Sigmoid colon (tissue), 7 donors: ENCODE results near the gene ALG10. TPM values are rescaled to one million over a fixed set of nuclear protein-coding genes. Genes with fewer than 3 reads are reported as not detected.
"Not testable (repeated sequence)": the region's sequence is repeated elsewhere in the genome, so short reads cannot be mapped to it uniquely, and the experiment has no call there.

ENCODE experiments used
- DNase-seq: peaks from one replicate; pipeline ENCODE4 v3.0.0-alpha.2; 2019
- H3K27ac ChIP-seq, 4 donors: fragments of 200-600 bp; sonication (generic); one replicate each; pipeline ENCODE4 v1.5.1; 2016 to 2019; ENCODE audit warnings: mild to moderate bottlenecking in 1 of 4
- H3K27me3 ChIP-seq, 3 donors: fragments of 200-600 bp; sonication (generic); one replicate each; pipeline ENCODE4 v1.5.1; 2019; ENCODE audit warnings: mild to moderate bottlenecking in 1 of 3
- H3K36me3 ChIP-seq, 4 donors: fragments of 200-600 bp; sonication (generic); one replicate each; pipeline ENCODE4 v1.5.1; 2016 to 2019
- H3K4me1 ChIP-seq, 4 donors: fragments of 200-600 bp; sonication (generic); one replicate each; pipeline ENCODE4 v1.5.1; 2017 to 2019
- H3K4me3 ChIP-seq, 4 donors: fragments of 200-600 bp; sonication (generic); one replicate each; pipeline ENCODE4 v1.5.1; 2017 to 2019; ENCODE audit warnings: mild to moderate bottlenecking in 2 of 4, moderate library complexity in 1 of 4
- H3K9me3 ChIP-seq, 4 donors: fragments of 200-600 bp in 3 of 4; sonication (generic) in 3 of 4; one replicate each; pipeline versions ENCODE4 v1.5.1 to v1.6.1; 2013 to 2019
- EP300 ChIP-seq, 4 donors: sonication (generic); formaldehyde crosslinking; IDR thresholded peaks; one replicate each; pipeline ENCODE4 v1.6.1; 2017; ENCODE audit warnings: antibody characterized with exemption in 4 of 4
- POLR2A ChIP-seq, 2 donors: fragments of 450-650 bp; IDR thresholded peaks; one replicate each; pipeline ENCODE4 v1.6.1; 2016; ENCODE audit warnings: antibody characterized with exemption in 2 of 2, mild to moderate bottlenecking in 2 of 2, moderate library complexity in 2 of 2
- POLR2AphosphoS5 ChIP-seq, 4 donors: sonication (generic); formaldehyde crosslinking; IDR thresholded peaks; one replicate each; pipeline ENCODE4 v1.6.1; 2017; ENCODE audit warnings: antibody characterized with exemption in 4 of 4
- WGBS, 2 donors: extraction: QIAGEN DNeasy Blood & Tissue Kit; methylation state at CpG; one replicate each; pipeline ENCODE4 v1.1.7; 2013; 5-methylcytosine and 5-hydroxymethylcytosine counted together
- intact Hi-C: fragments of 100-400 bp; cut with DNase I; formaldehyde crosslinking; loops from one replicate; pipeline ENCODE4 v1.15.1; 2023
- polyA plus RNA-seq, 3 donors: library from polyadenylated mRNA; stranded (reverse); fragments of 200-250 nt; gene quantifications; one replicate each; pipeline ENCODE4 v1.2.3, GENCODE V29; 2013
- total RNA-seq, 4 donors: library from RNA; depleted of rRNA; stranded (reverse); fragments of >200 nt; gene quantifications; one replicate each; pipeline ENCODE4 v1.1.0, GENCODE V29; 2016
- TF ChIP-seq, protein P1 (sequence below), 4 experiments: fragments of 450-650 bp in 3 of 4; fragments of 200-600 bp in 1 of 4; IDR thresholded peaks; one replicate each; pipeline ENCODE4 v1.5.1; 2016 to 2019; ENCODE audit warnings: antibody characterized with exemption in 4 of 4, mild to moderate bottlenecking in 3 of 4, moderate library complexity in 2 of 4
- donor health status: healthy with polysubstance abuse.
- donor health status: Bipolar disorder and iron deficiency.
- donor health status: healthy.

The ALG10 gene, protein sequence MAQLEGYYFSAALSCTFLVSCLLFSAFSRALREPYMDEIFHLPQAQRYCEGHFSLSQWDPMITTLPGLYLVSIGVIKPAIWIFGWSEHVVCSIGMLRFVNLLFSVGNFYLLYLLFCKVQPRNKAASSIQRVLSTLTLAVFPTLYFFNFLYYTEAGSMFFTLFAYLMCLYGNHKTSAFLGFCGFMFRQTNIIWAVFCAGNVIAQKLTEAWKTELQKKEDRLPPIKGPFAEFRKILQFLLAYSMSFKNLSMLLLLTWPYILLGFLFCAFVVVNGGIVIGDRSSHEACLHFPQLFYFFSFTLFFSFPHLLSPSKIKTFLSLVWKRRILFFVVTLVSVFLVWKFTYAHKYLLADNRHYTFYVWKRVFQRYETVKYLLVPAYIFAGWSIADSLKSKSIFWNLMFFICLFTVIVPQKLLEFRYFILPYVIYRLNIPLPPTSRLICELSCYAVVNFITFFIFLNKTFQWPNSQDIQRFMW
- total RNA-seq (1 to 10 TPM; 3.7 to 7.9 (median 6.2) TPM), polyA plus RNA-seq (1 to 10 TPM in 2 of 3 donors, not detected in 1; 1.6 to 3.1 TPM)

DNA sequence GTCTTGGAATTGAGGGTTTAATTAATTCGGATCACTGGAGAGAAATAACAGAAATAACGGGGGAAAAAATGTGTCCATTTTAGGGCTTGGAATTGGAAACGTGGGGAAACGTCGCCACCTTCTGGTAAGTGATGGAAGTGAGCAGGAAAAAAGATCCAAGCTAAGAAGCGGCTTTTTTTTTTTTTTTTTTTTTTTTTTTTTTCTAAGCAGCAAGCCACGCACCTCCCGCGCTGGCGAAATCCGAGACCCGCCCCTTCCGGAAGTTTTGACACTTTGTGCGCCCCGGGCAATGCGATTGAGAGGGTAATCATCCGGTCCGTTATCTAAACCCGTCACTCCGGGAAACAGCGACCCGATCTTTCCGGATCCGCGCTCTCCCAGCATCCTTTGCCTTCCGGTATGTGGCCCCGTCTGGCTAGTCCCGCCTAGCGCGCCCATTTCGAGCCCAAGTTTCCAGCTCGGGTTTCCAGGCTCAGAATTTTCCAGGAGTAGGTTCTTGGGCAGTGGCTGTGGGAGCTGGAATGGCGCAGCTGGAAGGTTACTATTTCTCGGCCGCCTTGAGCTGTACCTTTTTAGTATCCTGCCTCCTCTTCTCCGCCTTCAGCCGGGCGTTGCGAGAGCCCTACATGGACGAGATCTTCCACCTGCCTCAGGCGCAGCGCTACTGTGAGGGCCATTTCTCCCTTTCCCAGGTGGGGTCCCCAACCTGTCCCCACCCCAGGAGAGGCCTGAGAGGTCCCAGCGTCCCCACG, at the start of gene ALG10:
ALG10 (plus strand) TSS at position 418 of the 752 bp plus-strand sequence; CDS start at position 522, 104 bp downstream.
- Histone ChIP-seq H3K27me3 (no peaks in the 10 kb centered on the region), H3K9me3 (no peaks in the 10 kb centered on the region), H3K4me1 (peaks cover 0 to 18% (median 11%) of the 10 kb centered on the region in 4 donors), H3K4me3 (peak within 1 kb of the TSS; percentile 46 to 69 (median 66)), H3K27ac (peak within 1 kb of the TSS; percentile 82 to 88 (median 87)), H3K36me3 (peaks cover 0 to 15% (median 2%) of the 10 kb centered on the region in 4 donors)
- DNase-seq: peak; percentile 98
- WGBS, 2 donors: 0% methylated on average over 44 of the region's 44 CpGs
- intact Hi-C loops: loop anchor here (1.0 kb wide), 2 partner anchors 1266 to 1343 kb away; partner anchors contain the start of gene DNM1L
- TF ChIP-seq, protein P1, sequence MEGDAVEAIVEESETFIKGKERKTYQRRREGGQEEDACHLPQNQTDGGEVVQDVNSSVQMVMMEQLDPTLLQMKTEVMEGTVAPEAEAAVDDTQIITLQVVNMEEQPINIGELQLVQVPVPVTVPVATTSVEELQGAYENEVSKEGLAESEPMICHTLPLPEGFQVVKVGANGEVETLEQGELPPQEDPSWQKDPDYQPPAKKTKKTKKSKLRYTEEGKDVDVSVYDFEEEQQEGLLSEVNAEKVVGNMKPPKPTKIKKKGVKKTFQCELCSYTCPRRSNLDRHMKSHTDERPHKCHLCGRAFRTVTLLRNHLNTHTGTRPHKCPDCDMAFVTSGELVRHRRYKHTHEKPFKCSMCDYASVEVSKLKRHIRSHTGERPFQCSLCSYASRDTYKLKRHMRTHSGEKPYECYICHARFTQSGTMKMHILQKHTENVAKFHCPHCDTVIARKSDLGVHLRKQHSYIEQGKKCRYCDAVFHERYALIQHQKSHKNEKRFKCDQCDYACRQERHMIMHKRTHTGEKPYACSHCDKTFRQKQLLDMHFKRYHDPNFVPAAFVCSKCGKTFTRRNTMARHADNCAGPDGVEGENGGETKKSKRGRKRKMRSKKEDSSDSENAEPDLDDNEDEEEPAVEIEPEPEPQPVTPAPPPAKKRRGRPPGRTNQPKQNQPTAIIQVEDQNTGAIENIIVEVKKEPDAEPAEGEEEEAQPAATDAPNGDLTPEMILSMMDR (IDR thresholded peaks at IDR 0.05): peak; percentile 25 to 66 (median 51)
- peak; percentile 11 to 74 (median 59) for TF ChIP-seq POLR2AphosphoS5 (IDR thresholded peaks at IDR 0.05)
- TF ChIP-seq EP300 (IDR thresholded peaks at IDR 0.05): no peak
- no peak for TF ChIP-seq POLR2A (IDR thresholded peaks at IDR 0.05)

DNA sequence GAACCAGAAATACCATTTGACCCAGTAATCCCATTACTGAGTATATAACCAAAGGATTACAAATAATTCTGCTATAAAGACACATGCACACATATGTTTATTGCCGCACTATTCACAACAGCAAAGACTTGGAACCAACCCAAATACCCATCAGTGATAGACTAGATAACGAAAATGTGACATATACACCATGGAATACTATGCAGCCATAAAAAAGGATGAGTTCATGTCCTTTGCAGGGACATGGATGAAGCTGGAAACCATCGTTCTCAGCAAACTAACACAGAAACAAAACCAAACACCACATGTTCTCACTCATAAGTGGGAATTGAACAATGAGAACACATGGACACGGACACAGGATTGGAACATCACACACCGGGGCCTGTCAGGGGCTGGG, 49.4 kb upstream of the ALG10 start:
- intact Hi-C loops, H3K4me3 ChIP-seq, DNase-seq, H3K27me3 ChIP-seq, H3K27ac ChIP-seq, H3K9me3 ChIP-seq, H3K36me3 ChIP-seq, H3K4me1 ChIP-seq: not testable (repeated sequence)
- WGBS, 2 donors: 78 to 86% methylated on average over 5 of the region's 5 CpGs

DNA sequence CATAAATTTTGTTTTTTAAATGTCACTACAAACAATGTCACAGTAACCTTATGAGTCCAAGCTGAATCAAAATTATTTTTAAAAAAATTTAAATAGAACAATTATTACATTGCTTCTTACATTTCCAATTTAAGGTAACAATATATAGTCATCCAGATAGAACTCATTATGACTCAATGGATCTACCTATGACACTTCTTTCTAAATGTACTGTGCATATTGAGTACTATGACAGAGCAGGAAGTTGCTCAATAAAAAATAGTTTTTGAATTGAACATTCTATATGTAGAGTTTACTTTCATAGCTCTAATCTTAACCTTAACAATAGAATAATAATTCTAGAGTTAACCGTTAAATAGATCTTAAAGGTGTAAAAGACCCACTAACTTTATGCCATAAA, 44.4 kb upstream of the ALG10 start:
- Histone ChIP-seq H3K27ac (no peak overlapping the region), H3K27me3 (no peaks in the 10 kb centered on the region), H3K4me1 (no peaks in the 10 kb centered on the region), H3K36me3 (no peaks in the 10 kb centered on the region), H3K9me3 (no peaks in the 10 kb centered on the region), H3K4me3 (no peak overlapping the region)
- intact Hi-C loops: no loop called here
- TF ChIP-seq POLR2AphosphoS5 (IDR thresholded peaks at IDR 0.05) (no peak), POLR2A (IDR thresholded peaks at IDR 0.05) (no peak), EP300 (IDR thresholded peaks at IDR 0.05) (no peak)
- TF ChIP-seq, protein P1 (IDR thresholded peaks at IDR 0.05): no peak
- 85 to 87% methylated on average over 1 of the region's 1 CpG for WGBS, 2 donors
- DNase-seq: no peak

DNA sequence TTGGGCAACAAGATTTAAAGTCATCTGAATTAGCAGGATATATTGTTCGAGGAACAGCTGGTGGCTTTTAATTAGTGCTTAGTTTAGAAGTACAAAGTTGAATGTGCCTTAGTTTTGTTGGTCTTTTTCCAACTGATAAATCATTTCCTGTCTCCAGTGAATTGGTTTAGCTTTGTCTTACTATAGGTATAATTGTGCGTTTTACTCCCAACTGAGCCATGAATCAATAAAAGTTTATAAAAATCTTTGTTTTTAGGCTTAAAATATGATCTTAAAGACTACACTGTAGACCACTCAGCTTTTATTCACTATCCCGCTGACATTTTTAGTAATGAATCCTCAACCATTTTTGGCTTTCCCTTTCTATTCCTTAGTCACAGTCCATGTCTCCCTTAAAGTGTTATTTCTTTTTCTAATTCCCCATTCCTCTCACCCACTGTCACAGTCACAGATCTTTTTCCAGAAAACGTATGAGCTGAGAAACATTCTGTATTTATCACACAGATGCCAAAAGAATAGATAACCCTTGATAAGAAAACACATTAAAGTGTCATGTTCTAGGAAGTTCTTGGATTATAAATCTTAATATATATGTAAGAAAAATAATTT, 34.0 kb upstream of the ALG10 start:
- DNase-seq: no peak
- Histone ChIP-seq H3K4me1 (no peaks in the 10 kb centered on the region), H3K9me3 (no peaks in the 10 kb centered on the region), H3K36me3 (no peaks in the 10 kb centered on the region), H3K4me3 (no peak overlapping the region), H3K27ac (no peak overlapping the region), H3K27me3 (no peaks in the 10 kb centered on the region)
- 44 to 72% methylated on average over 4 of the region's 4 CpGs for WGBS, 2 donors
- TF ChIP-seq EP300 (IDR thresholded peaks at IDR 0.05) (no peak), POLR2A (IDR thresholded peaks at IDR 0.05) (no peak), POLR2AphosphoS5 (IDR thresholded peaks at IDR 0.05) (no peak)
- TF ChIP-seq, protein P1 (IDR thresholded peaks at IDR 0.05): no peak
- intact Hi-C loops: no loop called here
